Neural cell (in vitro differentiated cells): ENCODE data around the gene TMEM30B.

Source experiments
- CTCF ChIP-seq: fragments of 450-650 bp; IDR thresholded peaks from 2 replicates; pipeline ENCODE4 v1.5.1; 2014; ENCODE audit warnings: antibody characterized with exemption, mild to moderate bottlenecking, moderate library complexity; ENCODE audit not compliant: poor library complexity, severe bottlenecking
- EP300 ChIP-seq: fragments of 450-650 bp; conservative IDR thresholded peaks from 2 replicates; pipeline ENCODE4 v1.6.1; 2014; ENCODE audit warnings: antibody characterized with exemption, mild to moderate bottlenecking, moderate library complexity; ENCODE audit not compliant: poor library complexity, severe bottlenecking
- EZH2 ChIP-seq: fragments of 200-600, 300-800 bp; shearing (Covaris generic), sonication (generic); IDR thresholded peaks from 2 replicates; pipeline ENCODE4 v1.6.1; 2014; ENCODE audit warnings: antibody characterized with exemption, low read length, borderline replicate concordance, mild to moderate bottlenecking; ENCODE audit not compliant: insufficient read depth, poor library complexity, severe bottlenecking
- MXI1 ChIP-seq: fragments of 450-650 bp; conservative IDR thresholded peaks from 2 replicates; pipeline ENCODE4 v1.6.1; 2014; ENCODE audit warnings: antibody characterized with exemption, mild to moderate bottlenecking; ENCODE audit not compliant: poor library complexity, severe bottlenecking
- REST ChIP-seq: IDR thresholded peaks from 2 replicates; pipeline ENCODE4 v1.6.1; 2012; ENCODE audit warnings: borderline replicate concordance
- SMC3 ChIP-seq: fragments of 450-650 bp; conservative IDR thresholded peaks from 2 replicates; pipeline ENCODE4 v1.6.1; 2014; ENCODE audit warnings: antibody characterized with exemption, mild to moderate bottlenecking, moderate library complexity; ENCODE audit not compliant: poor library complexity
- TAF1 ChIP-seq: IDR thresholded peaks from 2 replicates; pipeline ENCODE4 v1.6.1; 2012; ENCODE audit warnings: low read depth

- TF ChIP-seq CTCF (no peak), EZH2 (no peak), SMC3 (no peak), REST (no peak), EP300 (no peak), MXI1 (no peak), TAF1 (no peak)
These were observed 17.7 kb upstream of the TMEM30B start for GRCh38 chr14:61298824-61299223.
